Hematopoietic multipotent progenitor cell treated with erythropoietin and hydrocortisone succinate and interleukin-3 and kit ligand, for 15 days (in vitro differentiated cells): ENCODE data around the gene PRR23C.
A peak's percentile ranks its signal among the peaks of the same experiment; 100 is the strongest.
"Not testable (repeated sequence)": the region's sequence is repeated elsewhere in the genome, so short reads cannot be mapped to it uniquely, and the experiment has no call there.

ENCODE experiments used
- DNase-seq: peaks from one replicate; pipeline ENCODE4 v3.0.0-alpha.2; 2015; ENCODE audit warnings: low spot score

Gene PRR23C

GRCh38 chr3:139044366-139045210 is at the start of gene PRR23C:
TSS of gene PRR23C (minus strand) at chr3:139044892. CDS start at chr3:139044620, 272 bp downstream.
- DNase-seq: no peak

- DNase-seq: no peak
These were observed 49.1 kb upstream of the PRR23C start for GRCh38 chr3:139093840-139094239.

- DNase-seq: no peak
These were observed 44.0 kb upstream of the PRR23C start for GRCh38 chr3:139088462-139089324.

- no peak for DNase-seq
These were observed 42.9 kb upstream of the PRR23C start for GRCh38 chr3:139087621-139088020.

- DNase-seq: no peak
These were observed 39.5 kb upstream of the PRR23C start for GRCh38 chr3:139084176-139084575.

- no peak for DNase-seq
These were observed 29.9 kb upstream of the PRR23C start for GRCh38 chr3:139074565-139075115.

GRCh38 chr3:139062918-139063317 is 18.2 kb upstream of the PRR23C start:
- no peak for DNase-seq

GRCh38 chr3:139052802-139053600 is 8.3 kb upstream of the PRR23C start:
- no peak for DNase-seq

- DNase-seq: no peak
These were observed 932 bp downstream of the PRR23C start for GRCh38 chr3:139043554-139044365.

- DNase-seq: no peak
These were observed 7.2 kb downstream of the PRR23C start for GRCh38 chr3:139037478-139037877.

GRCh38 chr3:139032326-139033002 is 12.2 kb downstream of the PRR23C start:
- no peak for DNase-seq

GRCh38 chr3:139030576-139030975 is 14.1 kb downstream of the PRR23C start:
- DNase-seq: not testable (repeated sequence)

- DNase-seq: no peak
These were observed 19.7 kb downstream of the PRR23C start for GRCh38 chr3:139024968-139025367.

- DNase-seq: peak; percentile 15
These were observed 23.8 kb downstream of the PRR23C start, which contains the start of gene PRR23B for GRCh38 chr3:139020868-139021234. TSS of gene PRR23B (minus strand) at chr3:139020926. CDS start at chr3:139020661, 265 bp downstream.

- DNase-seq: no peak
These were observed 24.4 kb downstream of the PRR23C start for GRCh38 chr3:139020036-139020867.

- no peak for DNase-seq
These were observed 28.2 kb downstream of the PRR23C start for GRCh38 chr3:139016430-139017048.

- DNase-seq: no peak
These were observed 38.5 kb downstream of the PRR23C start, which contains the start of gene PRR23A for GRCh38 chr3:139006051-139006716. TSS of gene PRR23A (minus strand) at chr3:139006268. CDS start at chr3:139006268, 0 bp downstream.

GRCh38 chr3:139005356-139005993 is 39.2 kb downstream of the PRR23C start:
- DNase-seq: no peak
